ENCODE results near the gene NINL.

NINL gene

DNA sequence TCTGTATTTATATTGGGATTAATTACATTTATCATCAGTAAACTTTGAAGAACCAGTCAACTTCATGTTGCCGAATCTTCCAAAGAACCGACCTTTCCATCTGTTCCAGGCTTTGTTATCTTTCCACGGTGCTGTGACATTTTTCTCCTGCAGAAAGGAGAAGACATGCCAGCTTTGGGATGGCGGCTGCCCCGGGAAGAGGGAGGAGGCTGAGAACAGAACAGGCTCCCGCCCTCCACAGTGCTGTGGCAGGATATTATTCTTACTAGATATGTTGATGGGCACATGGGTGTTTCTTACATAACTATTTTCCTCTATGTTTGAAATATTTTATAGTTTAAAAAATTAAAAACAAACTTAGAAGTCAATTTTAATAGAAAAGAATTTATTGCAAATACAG lies 133.0 kb downstream of the NINL start:
- H3K4me3 ChIP-seq (replicated peaks; ENCODE audit: low read depth, low read length): no peak overlapping the region
- no peak for DNase-seq (ENCODE audit: extremely low read depth, low read depth)
- TF ChIP-seq, protein P1, sequence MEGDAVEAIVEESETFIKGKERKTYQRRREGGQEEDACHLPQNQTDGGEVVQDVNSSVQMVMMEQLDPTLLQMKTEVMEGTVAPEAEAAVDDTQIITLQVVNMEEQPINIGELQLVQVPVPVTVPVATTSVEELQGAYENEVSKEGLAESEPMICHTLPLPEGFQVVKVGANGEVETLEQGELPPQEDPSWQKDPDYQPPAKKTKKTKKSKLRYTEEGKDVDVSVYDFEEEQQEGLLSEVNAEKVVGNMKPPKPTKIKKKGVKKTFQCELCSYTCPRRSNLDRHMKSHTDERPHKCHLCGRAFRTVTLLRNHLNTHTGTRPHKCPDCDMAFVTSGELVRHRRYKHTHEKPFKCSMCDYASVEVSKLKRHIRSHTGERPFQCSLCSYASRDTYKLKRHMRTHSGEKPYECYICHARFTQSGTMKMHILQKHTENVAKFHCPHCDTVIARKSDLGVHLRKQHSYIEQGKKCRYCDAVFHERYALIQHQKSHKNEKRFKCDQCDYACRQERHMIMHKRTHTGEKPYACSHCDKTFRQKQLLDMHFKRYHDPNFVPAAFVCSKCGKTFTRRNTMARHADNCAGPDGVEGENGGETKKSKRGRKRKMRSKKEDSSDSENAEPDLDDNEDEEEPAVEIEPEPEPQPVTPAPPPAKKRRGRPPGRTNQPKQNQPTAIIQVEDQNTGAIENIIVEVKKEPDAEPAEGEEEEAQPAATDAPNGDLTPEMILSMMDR (IDR thresholded peaks at IDR 0.05; ENCODE audit: low read depth, low read length, missing control alignments): no peak

DNA sequence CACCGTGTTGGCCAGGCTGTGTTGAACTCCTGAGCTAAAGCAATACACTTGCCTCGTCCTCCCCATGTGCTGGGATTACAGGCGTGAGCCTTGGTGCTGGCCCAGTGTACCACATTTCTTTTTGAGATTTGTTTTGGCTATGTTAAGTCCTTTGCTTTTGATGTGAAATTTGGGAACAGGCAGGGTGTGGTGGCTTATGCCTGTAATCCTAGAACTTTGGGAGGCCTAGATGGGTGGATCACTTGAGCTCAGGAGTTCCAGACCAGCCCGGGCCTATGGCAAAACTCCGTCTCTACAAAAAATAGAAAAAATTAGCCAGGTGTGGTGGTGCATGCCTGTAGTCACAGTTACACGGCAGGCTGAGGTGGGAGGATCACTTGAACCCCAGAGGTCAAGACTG lies 137.7 kb downstream of the NINL start:
- H3K4me3 ChIP-seq (replicated peaks; ENCODE audit: low read depth, low read length): no peak overlapping the region
- DNase-seq (ENCODE audit: extremely low read depth, low read depth): no peak
- TF ChIP-seq, protein P1 (IDR thresholded peaks at IDR 0.05; ENCODE audit: low read depth, low read length, missing control alignments): no peak

DNA sequence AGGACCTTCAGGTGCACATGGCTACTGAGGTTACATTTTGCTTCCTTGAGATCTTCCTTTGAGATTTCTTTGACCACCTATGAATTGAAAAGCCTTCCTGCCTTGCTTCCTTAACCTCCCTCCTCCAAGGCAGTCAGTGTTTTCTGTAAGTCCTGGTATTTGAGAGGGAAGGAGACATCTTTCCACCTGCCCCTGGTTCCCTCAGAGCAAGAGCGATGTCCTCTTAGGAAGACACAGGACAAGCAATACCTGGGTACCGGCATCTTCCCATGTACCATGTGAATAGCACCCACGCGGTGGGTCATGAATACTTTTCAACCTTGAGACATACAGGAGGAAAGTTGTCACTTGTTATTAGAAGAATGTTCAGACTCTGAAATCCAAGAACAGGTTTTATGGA lies 140.8 kb downstream of the NINL start:
- DNase-seq (ENCODE audit: extremely low read depth, low read depth): no peak
- TF ChIP-seq, protein P1 (IDR thresholded peaks at IDR 0.05; ENCODE audit: low read depth, low read length, missing control alignments): no peak
- no peak overlapping the region for H3K4me3 ChIP-seq (replicated peaks; ENCODE audit: low read depth, low read length)

DNA sequence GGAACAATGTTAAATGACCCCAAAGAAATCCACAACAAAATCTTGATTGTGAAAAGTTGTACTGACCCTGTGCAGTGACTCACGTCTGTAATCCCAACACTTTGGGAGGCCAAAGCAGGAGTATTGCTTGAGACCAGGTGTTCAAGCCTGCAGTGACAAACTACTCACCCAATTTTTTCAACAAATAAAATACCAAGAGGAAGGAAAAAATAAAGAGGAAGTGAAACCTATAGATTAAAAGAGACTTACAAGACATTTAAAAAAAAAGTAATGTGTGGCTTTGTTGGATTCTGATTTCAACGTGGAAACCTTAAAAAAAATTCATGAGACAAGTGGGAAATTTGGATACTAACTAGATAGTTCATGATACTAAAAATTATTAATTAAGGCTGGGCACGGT lies 146.0 kb downstream of the NINL start:
- DNase-seq (ENCODE audit: extremely low read depth, low read depth): no peak
- H3K4me3 ChIP-seq (replicated peaks; ENCODE audit: low read depth, low read length): no peak overlapping the region
- TF ChIP-seq, protein P1 (IDR thresholded peaks at IDR 0.05; ENCODE audit: low read depth, low read length, missing control alignments): no peak

DNA sequence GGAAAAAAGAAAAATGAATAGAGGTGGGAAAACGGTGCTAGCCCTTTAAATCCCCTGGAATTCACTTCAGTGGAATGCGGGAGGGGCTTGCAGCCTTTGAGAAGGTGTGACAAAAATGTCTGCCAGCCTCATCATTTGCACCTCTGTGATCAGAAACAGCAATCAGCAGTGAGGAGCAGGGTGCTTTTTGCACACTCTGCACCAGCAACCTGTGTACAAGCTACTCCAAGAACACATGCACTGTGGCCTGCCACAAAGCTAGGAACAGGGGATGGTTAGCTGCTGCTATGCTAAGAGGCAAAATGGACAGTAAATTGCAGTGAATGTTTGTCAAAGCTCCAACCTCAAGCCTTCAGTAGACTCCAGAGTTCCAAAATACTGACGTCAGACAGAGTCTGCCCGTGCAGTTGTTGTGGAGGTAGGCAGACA lies 148.2 kb downstream of the NINL start:
- TF ChIP-seq, protein P1 (IDR thresholded peaks at IDR 0.05; ENCODE audit: low read depth, low read length, missing control alignments): no peak
- no peak overlapping the region for H3K4me3 ChIP-seq (replicated peaks; ENCODE audit: low read depth, low read length)
- no peak for DNase-seq (ENCODE audit: extremely low read depth, low read depth)

DNA sequence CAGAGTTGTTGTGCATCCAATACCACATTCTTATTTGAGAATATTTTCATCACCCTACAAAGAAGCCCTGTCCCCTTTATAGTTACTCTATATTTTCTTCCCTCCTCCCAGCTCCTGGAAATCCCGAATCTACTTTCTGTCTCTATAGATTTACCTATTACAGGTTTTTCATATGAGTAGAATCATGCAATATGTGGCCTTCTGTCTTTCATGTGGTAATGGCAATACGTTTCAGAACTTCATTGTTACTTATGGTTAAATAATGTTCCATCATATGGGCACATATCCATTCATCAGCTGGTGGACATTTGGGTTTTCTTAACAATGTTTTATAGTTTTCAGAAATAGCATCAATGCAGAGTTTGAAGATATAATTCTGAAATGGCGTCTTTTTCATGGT lies 160.8 kb downstream of the NINL start:
- no peak for DNase-seq (ENCODE audit: extremely low read depth, low read depth)
- TF ChIP-seq, protein P1 (IDR thresholded peaks at IDR 0.05; ENCODE audit: low read depth, low read length, missing control alignments): no peak

DNA sequence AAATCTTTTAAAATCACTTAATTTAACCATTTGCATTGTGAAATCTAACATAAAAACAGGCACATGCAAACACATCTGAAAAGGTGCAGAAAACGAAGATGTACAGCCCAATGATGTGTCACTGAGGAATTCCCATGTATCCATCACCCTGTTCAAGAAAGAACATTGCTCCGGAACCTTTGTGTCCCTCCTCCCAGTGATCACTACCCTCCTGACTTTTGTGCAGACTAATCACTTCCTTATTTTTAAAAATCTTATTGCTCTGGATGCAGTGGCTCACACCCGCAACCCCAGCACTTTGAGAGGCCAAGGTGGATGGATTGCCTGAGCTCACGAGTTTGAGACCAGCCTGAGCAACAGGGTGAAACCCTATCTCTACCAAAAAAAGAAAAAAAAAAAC lies 163.3 kb downstream of the NINL start:
- no peak overlapping the region for H3K4me3 ChIP-seq (replicated peaks; ENCODE audit: low read depth, low read length)
- no peak for DNase-seq (ENCODE audit: extremely low read depth, low read depth)
- TF ChIP-seq, protein P1 (IDR thresholded peaks at IDR 0.05; ENCODE audit: low read depth, low read length, missing control alignments): no peak

More for the DNA sequence above, 160.8 kb downstream of the NINL start:
- H3K4me3 ChIP-seq (replicated peaks; ENCODE audit: low read depth, low read length): no peak overlapping the region
